Endothelial cell of umbilical vein (primary cell): ENCODE data around the gene TMEM176A. TPM values are rescaled to one million over a fixed set of nuclear protein-coding genes. Genes with fewer than 3 reads are reported as not detected.

Source experiments
- BruUV-seq: library from RNA; stranded (reverse); fragments of 400-500 nt; replicated peaks from 2 replicates; lab custom pipeline; 2021; lab: Mats Ljungman, UMichigan
- CTCF ChIA-PET: fragments of 300-600, 350-600 bp; sonication (Branson Sonifier 250); formaldehyde crosslinking; loops from one replicate; lab custom pipeline; 2021; ENCODE audit warnings: antibody characterized with exemption, inconsistent platforms; lab: Charles Lee
- POLR2A ChIA-PET: fragments of 300-600, 350-600 bp; sonication (Branson Sonifier 250); formaldehyde crosslinking; loops from one replicate; lab custom pipeline; 2021; ENCODE audit warnings: antibody characterized with exemption, inconsistent platforms; lab: Charles Lee
- DNase-seq: peaks from one replicate; pipeline ENCODE4 v3.0.0-alpha.2; 2011; ENCODE audit warnings: low read depth, low spot score
- FAIRE-seq: peaks from 2 replicates; lab custom pipeline; 2011; peaks lifted over from hg19 to GRCh38; lab: Jason Lieb, UNC
- H2AFZ ChIP-seq: 2 replicates; pipeline ENCODE4 v1.6.0; 2012; ENCODE audit warnings: low read depth, low read length, control low read depth, inconsistent platforms
- H3K27ac ChIP-seq: 2 replicates; pipeline ENCODE4 v1.5.1; 2011; ENCODE audit warnings: low read depth, mild to moderate bottlenecking, control low read depth, low read length, moderate library complexity; ENCODE audit not compliant: insufficient read depth
- H3K27me3 ChIP-seq, 2 experiments: 2 replicates each; pipeline versions ENCODE4 v1.6.0 to v1.6.1; 2011; ENCODE audit warnings: low read length in 2 of 2, mixed read lengths in 1 of 2; ENCODE audit not compliant: control insufficient read depth in 2 of 2, insufficient read depth in 2 of 2
- H3K36me3 ChIP-seq, 2 experiments: 2 replicates in 1 of 2; 3 replicates in 1 of 2; pipeline ENCODE4 v1.5.1; 2011; ENCODE audit warnings: low read length in 2 of 2, mild to moderate bottlenecking in 1 of 2, moderate library complexity in 1 of 2; ENCODE audit not compliant: control insufficient read depth in 2 of 2, insufficient read depth in 2 of 2; ENCODE audit errors: extremely low read depth in 1 of 2
- H3K4me1 ChIP-seq: 3 replicates; pipeline ENCODE4 v1.5.1; 2011; ENCODE audit warnings: mild to moderate bottlenecking, low read length; ENCODE audit not compliant: control insufficient read depth, insufficient read depth; ENCODE audit errors: extremely low read depth
- H3K4me2 ChIP-seq: 2 replicates; pipeline ENCODE4 v1.6.1; 2011; ENCODE audit warnings: low read length, control low read depth, mixed read lengths; ENCODE audit not compliant: insufficient read depth
- H3K4me3 ChIP-seq, 3 experiments: fragments of 200-600 bp in 1 of 3; sonication (generic), shearing (Covaris generic) in 1 of 3; replicated peaks in 1 of 3; 2 replicates each; pipeline ENCODE4 v1.5.1; 2011 to 2016; ENCODE audit warnings: control low read depth in 3 of 3, low read length in 3 of 3, mild to moderate bottlenecking in 2 of 3, inconsistent platforms in 1 of 3, low read depth in 1 of 3, moderate library complexity in 1 of 3; ENCODE audit not compliant: insufficient read depth in 1 of 3
- H3K79me2 ChIP-seq: 2 replicates; pipeline ENCODE4 v1.6.0; 2012; ENCODE audit warnings: low read length, inconsistent platforms; ENCODE audit not compliant: control insufficient read depth, insufficient read depth
- H3K9ac ChIP-seq: replicated peaks from 2 replicates; pipeline ENCODE3; 2011; ENCODE audit warnings: low read length, control low read depth; ENCODE audit not compliant: insufficient read depth; ENCODE audit errors: extremely low read depth
- H3K9me1 ChIP-seq: replicated peaks from 3 replicates; pipeline ENCODE4 v1.6.0; 2011; ENCODE audit warnings: mild to moderate bottlenecking, low read length; ENCODE audit not compliant: control insufficient read depth, insufficient read depth; ENCODE audit errors: extremely low read depth
- H3K9me3 ChIP-seq: replicated peaks from 2 replicates; pipeline ENCODE4 v1.5.1; 2012; ENCODE audit warnings: low read length, inconsistent platforms; ENCODE audit not compliant: control insufficient read depth, insufficient read depth
- H4K20me1 ChIP-seq: replicated peaks from 2 replicates; pipeline ENCODE3; 2011; ENCODE audit warnings: mild to moderate bottlenecking, low read length; ENCODE audit not compliant: control insufficient read depth, insufficient read depth; ENCODE audit errors: extremely low read depth
- CTCF ChIP-seq, 2 donors: IDR thresholded peaks; 1 replicate in 1 of 2; 2 replicates in 1 of 2; pipeline ENCODE4 v1.5.1; 2011; ENCODE audit warnings: low read length in 2 of 2, mild to moderate bottlenecking in 2 of 2, moderate library complexity in 2 of 2, control low read depth in 1 of 2, inconsistent platforms in 1 of 2, low read depth in 1 of 2; ENCODE audit not compliant: insufficient read depth in 1 of 2; ENCODE audit errors: extremely low read depth in 1 of 2
- GATA2 ChIP-seq: IDR thresholded peaks from 2 replicates; pipeline ENCODE4 v1.7.0; 2011; ENCODE audit warnings: low read depth, mild to moderate bottlenecking, moderate library complexity, mixed read lengths, low read length; ENCODE audit not compliant: insufficient read length, insufficient read depth
- JUN ChIP-seq: IDR thresholded peaks from 2 replicates; pipeline ENCODE4 v1.6.1; 2011; ENCODE audit warnings: borderline replicate concordance, low read depth; ENCODE audit not compliant: insufficient read length, insufficient read depth
- MYC ChIP-seq: IDR thresholded peaks from one replicate; pipeline ENCODE4 v1.6.1; 2011; ENCODE audit warnings: mild to moderate bottlenecking, low read depth, low read length
- POLR2A ChIP-seq: IDR thresholded peaks from 2 replicates; pipeline ENCODE4 v1.6.1; 2012; ENCODE audit warnings: low read depth, mild to moderate bottlenecking, control low read depth, low read length
- dilution Hi-C: fragments of 300-500 bp; cut with MboI; formaldehyde crosslinking; loops from one replicate; pipeline ENCODE4 v1.15.0; 2019; ENCODE audit warnings: low sequenced_read_pairs; ENCODE audit not compliant: extremely low pct_ligation_motif_present
- intact Hi-C: fragments of 100-400 bp; cut with micrococcal nuclease; formaldehyde crosslinking; loops from one replicate; pipeline ENCODE4 v1.10.0; 2022
- polyA plus RNA-seq, 4 experiments: library from polyadenylated mRNA; depleted of rRNA in 3 of 4; stranded (reverse) in 3 of 4; unstranded in 1 of 4; fragments of >200 nt; gene quantifications; 2 replicates each; pipeline versions ENCODE4 v1.2.1 to v1.2.3, GENCODE V29; 2011 to 2012; ENCODE audit warnings: missing spikeins in 1 of 4
- total RNA-seq: library from RNA; stranded (reverse); gene quantifications from 2 replicates; pipeline ENCODE4 v1.2.3, GENCODE V29; 2021

The TMEM176A gene
- total and polyA plus RNA-seq, 2 donors (not counting 3 experiments of a cell fraction or from before 2014, with no cell fraction given): not detected

DNA sequence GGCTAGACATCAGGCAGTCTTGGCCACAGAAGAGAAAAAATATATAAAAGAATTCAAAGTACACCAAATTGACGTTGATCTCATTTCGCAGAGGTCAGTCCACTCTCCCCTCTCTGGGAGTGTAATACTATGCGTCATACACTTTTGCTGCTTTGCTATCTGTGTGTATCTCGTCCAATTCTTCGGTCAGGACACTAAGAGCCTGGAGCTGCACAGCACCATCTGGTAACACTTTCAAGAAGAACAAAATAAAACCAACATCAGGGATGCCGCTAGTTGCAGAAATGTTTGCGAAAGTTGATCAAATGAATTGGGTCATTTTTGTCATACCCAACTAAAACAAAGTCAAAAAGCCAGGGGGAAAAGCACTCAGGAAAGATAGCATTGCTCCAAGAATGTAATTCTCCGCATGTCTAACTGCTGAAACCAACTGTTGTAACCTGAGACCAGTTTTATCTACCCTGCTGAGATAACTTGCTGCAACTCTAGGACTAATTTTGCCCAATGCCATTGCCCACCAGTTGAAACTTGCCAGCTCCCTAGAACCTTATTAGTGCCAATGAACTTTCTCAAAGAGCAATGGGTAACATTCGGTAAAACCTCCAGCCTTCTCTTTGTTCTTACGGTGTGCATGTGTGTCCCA, 23.0 kb downstream of the TMEM176A start:
- intact Hi-C loops: no loop called here
- Histone ChIP-seq H3K9ac (no peak overlapping the region), H3K4me2 (no peak overlapping the region), H2AFZ (no peak overlapping the region), H3K27me3 (peaks cover 8 to 16% of the 10 kb centered on the region in 2 experiments), H3K9me3 (no peaks in the 10 kb centered on the region), H3K27ac (no peak overlapping the region), H3K9me1 (no peaks in the 10 kb centered on the region), H3K4me3 (no peak overlapping the region), H4K20me1 (no peaks in the 10 kb centered on the region), H3K79me2 (no peaks in the 10 kb centered on the region), H3K36me3 (no peaks in the 10 kb centered on the region), H3K4me1 (no peaks in the 10 kb centered on the region)
- dilution Hi-C loops: no loop called here
- no TSS peak for BruUV-seq
- ChIA-PET POLR2A (no interaction called here), CTCF (interaction anchor here (0.9 kb wide), 1 partner anchor 45 kb away, joined by 3 read pairs; no protein-coding TSS in a partner anchor)
- TF ChIP-seq JUN (no peak), CTCF (IDR thresholded peaks at IDR 0.05; ENCODE audit: extremely low read depth in 1 of 2, insufficient read depth in 1 of 2, low read depth in 1 of 2, low read length in 2 of 2) (no peak), MYC (no peak), GATA2 (no peak), POLR2A (no peak)
- no peak for FAIRE-seq
- no peak for DNase-seq
